Parathyroid adenoma (tissue), 2 donors: ENCODE data around the gene UBXN11.

Source experiments
- H2AFZ ChIP-seq: fragments of 300-600 bp; sonication (generic); one replicate; pipeline ENCODE4 v1.7.0; 2017; ENCODE audit warnings: antibody characterized with exemption, mild to moderate bottlenecking
- H3K27ac ChIP-seq: fragments of 300-600 bp; sonication (generic); one replicate; pipeline ENCODE4 v1.7.0; 2017
- H3K27me3 ChIP-seq: fragments of 300-600 bp; sonication (generic); one replicate; pipeline ENCODE4 v1.7.0; 2017; ENCODE audit warnings: low read length; ENCODE audit not compliant: control insufficient read depth, insufficient read depth
- H3K36me3 ChIP-seq: fragments of 300-600 bp; sonication (generic); one replicate; pipeline ENCODE4 v1.7.0; 2017; ENCODE audit warnings: low read length; ENCODE audit not compliant: control insufficient read depth, insufficient read depth
- H3K4me1 ChIP-seq: fragments of 300-600 bp; sonication (generic); one replicate; pipeline ENCODE4 v1.7.0; 2017; ENCODE audit warnings: control low read depth
- H3K4me2 ChIP-seq: fragments of 300-600 bp; sonication (generic); one replicate; pipeline ENCODE4 v1.7.0; 2017; ENCODE audit warnings: low read length
- H3K4me3 ChIP-seq: fragments of 300-600 bp; sonication (generic); one replicate; pipeline ENCODE4 v1.7.0; 2017; ENCODE audit warnings: low read depth, low read length
- H3K79me2 ChIP-seq: fragments of 300-600 bp; sonication (generic); one replicate; pipeline ENCODE4 v1.7.0; 2017; ENCODE audit warnings: control low read depth
- H3K9ac ChIP-seq: fragments of 300-600 bp; sonication (generic); one replicate; pipeline ENCODE4 v1.7.0; 2017; ENCODE audit warnings: mild to moderate bottlenecking
- H3K9me3 ChIP-seq: fragments of 300-600 bp; sonication (generic); one replicate; pipeline ENCODE4 v1.7.0; 2017; ENCODE audit warnings: low read length; ENCODE audit not compliant: control insufficient read depth
- TF ChIP-seq, protein P1 (sequence below): fragments of 300-600 bp; sonication (generic); IDR thresholded peaks from one replicate; pipeline ENCODE4 v1.7.0; 2017; ENCODE audit warnings: antibody characterized with exemption, mild to moderate bottlenecking
- donor health status: primary hyperparathyroidism.

UBXN11 gene, protein sequence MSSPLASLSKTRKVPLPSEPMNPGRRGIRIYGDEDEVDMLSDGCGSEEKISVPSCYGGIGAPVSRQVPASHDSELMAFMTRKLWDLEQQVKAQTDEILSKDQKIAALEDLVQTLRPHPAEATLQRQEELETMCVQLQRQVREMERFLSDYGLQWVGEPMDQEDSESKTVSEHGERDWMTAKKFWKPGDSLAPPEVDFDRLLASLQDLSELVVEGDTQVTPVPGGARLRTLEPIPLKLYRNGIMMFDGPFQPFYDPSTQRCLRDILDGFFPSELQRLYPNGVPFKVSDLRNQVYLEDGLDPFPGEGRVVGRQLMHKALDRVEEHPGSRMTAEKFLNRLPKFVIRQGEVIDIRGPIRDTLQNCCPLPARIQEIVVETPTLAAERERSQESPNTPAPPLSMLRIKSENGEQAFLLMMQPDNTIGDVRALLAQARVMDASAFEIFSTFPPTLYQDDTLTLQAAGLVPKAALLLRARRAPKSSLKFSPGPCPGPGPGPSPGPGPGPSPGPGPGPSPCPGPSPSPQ

DNA sequence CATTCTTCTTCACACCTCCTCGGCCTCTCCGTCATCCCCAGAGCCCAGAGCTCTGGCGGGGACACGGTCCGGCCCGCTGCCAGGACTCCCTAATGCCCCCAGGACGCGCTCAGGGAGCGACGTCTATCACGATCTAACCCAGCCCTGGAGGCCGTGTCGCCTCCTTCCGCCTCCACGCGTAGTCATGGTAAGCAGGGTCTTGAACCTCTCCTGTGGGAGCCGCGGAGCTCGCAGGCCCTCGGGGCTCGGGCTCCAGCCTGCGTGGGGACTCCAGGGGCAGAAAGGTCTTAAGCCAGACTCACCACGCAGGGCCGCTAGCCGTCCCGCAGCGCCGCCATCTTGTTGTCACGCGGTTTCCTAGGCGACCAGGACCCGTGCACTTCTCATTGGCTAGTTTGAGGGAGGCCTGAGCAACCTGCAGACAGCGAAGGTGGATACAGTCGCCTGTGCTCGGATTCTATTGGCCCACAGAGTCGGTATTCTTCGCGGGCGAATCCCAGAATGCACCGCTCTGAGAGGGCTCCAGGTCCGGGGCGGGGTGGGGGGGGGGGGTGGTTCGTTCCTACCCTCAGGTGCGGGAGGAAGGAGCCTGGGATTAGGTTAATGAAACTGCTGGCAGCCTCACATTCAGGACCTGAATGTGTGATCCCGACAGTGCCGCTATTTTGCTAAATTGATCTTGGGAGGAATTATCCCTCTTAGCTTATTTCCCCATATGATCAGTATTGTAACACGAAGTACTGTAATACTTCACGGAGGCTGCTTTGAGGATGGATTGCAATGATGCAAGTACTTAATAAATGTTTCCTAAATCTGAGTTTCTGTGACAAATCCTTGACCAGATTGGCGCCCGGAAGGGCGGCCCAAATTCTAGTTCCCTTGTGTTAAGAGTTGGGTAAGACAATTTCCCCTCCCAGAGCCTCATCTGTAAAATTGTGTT, at the start of gene UBXN11:
TSS of gene UBXN11 (minus strand) at position 347 of the 940 bp plus-strand sequence. CDS start 3,753 bp downstream, outside the sequence.
- Histone ChIP-seq H2AFZ (peak within 1 kb of the TSS; percentile 90), H3K4me2 (peak within 1 kb of the TSS; percentile 90), H3K79me2 (no peaks in the 10 kb centered on the region), H3K9ac (no peak within 1 kb of the TSS), H3K9me3 (no peaks in the 10 kb centered on the region), H3K4me3 (peak within 1 kb of the TSS; percentile 93), H3K27ac (no peak within 1 kb of the TSS), H3K27me3 (no peaks in the 10 kb centered on the region), H3K36me3 (no peaks in the 10 kb centered on the region), H3K4me1 (peaks cover 3% of the 10 kb centered on the region)
- TF ChIP-seq, protein P1, sequence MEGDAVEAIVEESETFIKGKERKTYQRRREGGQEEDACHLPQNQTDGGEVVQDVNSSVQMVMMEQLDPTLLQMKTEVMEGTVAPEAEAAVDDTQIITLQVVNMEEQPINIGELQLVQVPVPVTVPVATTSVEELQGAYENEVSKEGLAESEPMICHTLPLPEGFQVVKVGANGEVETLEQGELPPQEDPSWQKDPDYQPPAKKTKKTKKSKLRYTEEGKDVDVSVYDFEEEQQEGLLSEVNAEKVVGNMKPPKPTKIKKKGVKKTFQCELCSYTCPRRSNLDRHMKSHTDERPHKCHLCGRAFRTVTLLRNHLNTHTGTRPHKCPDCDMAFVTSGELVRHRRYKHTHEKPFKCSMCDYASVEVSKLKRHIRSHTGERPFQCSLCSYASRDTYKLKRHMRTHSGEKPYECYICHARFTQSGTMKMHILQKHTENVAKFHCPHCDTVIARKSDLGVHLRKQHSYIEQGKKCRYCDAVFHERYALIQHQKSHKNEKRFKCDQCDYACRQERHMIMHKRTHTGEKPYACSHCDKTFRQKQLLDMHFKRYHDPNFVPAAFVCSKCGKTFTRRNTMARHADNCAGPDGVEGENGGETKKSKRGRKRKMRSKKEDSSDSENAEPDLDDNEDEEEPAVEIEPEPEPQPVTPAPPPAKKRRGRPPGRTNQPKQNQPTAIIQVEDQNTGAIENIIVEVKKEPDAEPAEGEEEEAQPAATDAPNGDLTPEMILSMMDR, result no peak

DNA sequence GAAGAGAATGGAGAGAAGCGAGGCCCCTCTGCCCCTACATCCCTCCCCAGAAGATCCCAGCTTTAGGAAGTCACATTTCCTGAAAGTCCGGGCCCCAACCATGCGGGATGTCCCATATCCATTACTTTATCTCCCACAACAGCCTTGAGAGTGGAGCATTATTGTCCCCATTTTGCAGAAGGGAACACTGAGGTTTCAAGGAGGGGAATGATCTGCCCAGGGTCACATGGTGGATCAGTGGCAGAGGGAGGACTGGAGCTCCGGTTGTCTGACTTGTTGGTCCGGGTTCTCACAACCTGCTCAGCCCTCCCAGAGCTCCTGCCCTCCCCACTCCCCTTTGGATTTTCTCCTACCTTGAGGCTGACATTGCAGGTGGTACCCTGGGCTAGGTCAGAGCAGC, 49.7 kb upstream of the UBXN11 start:
- Histone ChIP-seq H3K4me2 (no peak overlapping the region), H3K79me2 (no peaks in the 10 kb centered on the region), H3K4me1 (no peaks in the 10 kb centered on the region), H3K36me3 (no peaks in the 10 kb centered on the region), H2AFZ (no peak overlapping the region), H3K4me3 (no peak overlapping the region), H3K9me3 (no peaks in the 10 kb centered on the region), H3K27me3 (peaks cover 8% of the 10 kb centered on the region), H3K9ac (no peak overlapping the region), H3K27ac (no peak overlapping the region)
- TF ChIP-seq, protein P1, result no peak

DNA sequence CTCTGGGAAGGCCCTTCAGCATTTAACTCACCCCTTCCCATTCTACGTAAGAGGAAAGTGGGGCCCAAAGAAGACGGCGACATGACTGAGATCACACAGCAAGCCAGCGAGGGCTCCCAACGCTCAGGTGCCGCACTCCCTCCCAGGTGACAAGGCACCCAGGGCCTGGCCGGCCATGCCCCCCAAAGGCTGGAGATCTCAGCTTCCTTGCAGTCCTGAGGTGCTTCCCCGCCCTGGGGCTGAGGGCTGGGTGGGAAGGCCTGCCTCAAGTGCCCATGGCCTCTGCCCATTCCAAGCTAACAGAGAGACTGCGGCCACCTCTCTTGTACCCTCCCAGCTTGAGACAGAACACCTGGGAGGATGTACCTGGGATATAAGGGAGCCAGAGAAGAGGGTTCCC, 48.5 kb upstream of the UBXN11 start:
- no peaks in the 10 kb centered on the region for H3K27me3 ChIP-seq
- H2AFZ ChIP-seq, result no peak overlapping the region
- no peaks in the 10 kb centered on the region for H3K36me3 ChIP-seq
- no peak overlapping the region for H3K27ac ChIP-seq
- H3K4me1 ChIP-seq, result no peaks in the 10 kb centered on the region
- TF ChIP-seq, protein P1, result no peak
- H3K9ac ChIP-seq, result no peak overlapping the region
- no peak overlapping the region for H3K4me2 ChIP-seq
- no peak overlapping the region for H3K4me3 ChIP-seq
- H3K79me2 ChIP-seq, result no peaks in the 10 kb centered on the region
- no peaks in the 10 kb centered on the region for H3K9me3 ChIP-seq

DNA sequence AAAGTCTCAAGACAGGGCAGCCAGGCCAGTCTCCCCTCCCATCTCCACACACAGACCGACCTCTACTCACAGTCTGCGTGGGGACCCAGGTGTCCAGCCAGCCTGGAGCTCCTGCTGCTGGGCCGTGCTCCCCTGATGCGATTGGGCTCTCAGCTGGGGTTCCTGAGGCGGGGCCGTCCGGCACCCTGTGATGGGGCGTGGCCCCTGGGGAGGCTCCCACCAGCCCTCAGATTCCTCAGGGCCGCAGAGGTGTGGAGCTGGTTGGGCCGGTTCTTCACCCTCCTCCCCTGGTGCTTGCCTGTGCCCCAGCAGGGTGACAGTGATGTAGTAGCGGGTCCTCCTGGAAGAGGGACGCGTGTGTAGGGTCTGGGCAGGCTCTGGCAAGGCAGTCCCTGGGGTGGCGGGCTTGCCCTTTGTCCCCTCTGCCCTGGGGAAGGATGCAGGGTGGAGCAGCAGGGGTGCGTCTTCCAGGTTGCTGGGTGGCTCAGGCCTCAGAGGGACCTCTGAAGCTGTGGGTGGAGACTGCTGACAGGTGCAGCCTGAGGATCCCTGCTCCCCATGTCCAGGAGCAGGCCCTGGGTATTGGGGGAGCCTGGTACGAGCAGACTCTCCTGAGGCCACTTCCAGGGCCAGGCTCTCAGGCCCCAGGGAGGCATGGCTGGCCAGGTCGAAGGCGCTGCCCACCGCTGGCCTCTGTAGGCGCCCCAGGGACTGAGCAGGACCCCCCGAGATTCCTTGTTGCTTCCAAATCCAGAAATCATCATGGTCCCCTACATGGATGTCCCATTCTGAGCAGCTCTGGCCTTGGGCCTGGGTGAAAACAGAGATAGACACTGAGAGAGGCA, 47.8 kb upstream of the UBXN11 start, which contains the start of gene CRYBG2:
TSS of gene CRYBG2 (minus strand) at position 155 of the 845 bp plus-strand sequence. CDS start 7,473 bp downstream, outside the sequence.
- no peaks in the 10 kb centered on the region for H3K36me3 ChIP-seq
- TF ChIP-seq, protein P1, result no peak

More for the DNA sequence above, 47.8 kb upstream of the UBXN11 start, which contains the start of gene CRYBG2:
- H3K27me3 ChIP-seq, result no peaks in the 10 kb centered on the region
- no peak within 1 kb of the TSS for H3K9ac ChIP-seq
- no peak within 1 kb of the TSS for H3K27ac ChIP-seq
- H3K4me1 ChIP-seq, result no peaks in the 10 kb centered on the region
- no peaks in the 10 kb centered on the region for H3K79me2 ChIP-seq
- no peak within 1 kb of the TSS for H3K4me2 ChIP-seq
- no peak within 1 kb of the TSS for H3K4me3 ChIP-seq
- H3K9me3 ChIP-seq, result no peaks in the 10 kb centered on the region
- H2AFZ ChIP-seq, result no peak within 1 kb of the TSS
